GM18861 (cell line): ENCODE results near the gene DNAJC22.
A peak's percentile ranks its signal among the peaks of the same experiment; 100 is the strongest.

Experiments
- ATAC-seq: cut with Tn5 transposase; IDR thresholded peaks from one replicate; pipeline ENCODE4 v1.9.1; 2021; ENCODE audit not compliant: unreplicated experiment

The DNAJC22 gene

GRCh38 chr12:49342914-49343731 lies 3.6 kb upstream of the DNAJC22 start:
- ATAC-seq = no peak

GRCh38 chr12:49344486-49345050 lies 2.1 kb upstream of the DNAJC22 start:
- ATAC-seq = no peak

GRCh38 chr12:49345051-49345824 lies 1.4 kb upstream of the DNAJC22 start:
- ATAC-seq = no peak

- no peak for ATAC-seq
Observed at GRCh38 chr12:49345825-49346658, 646 bp upstream of the DNAJC22 start.

- ATAC-seq = no peak
Observed at GRCh38 chr12:49347311-49348193, 864 bp downstream of the DNAJC22 start.

GRCh38 chr12:49348781-49349180 lies 2.1 kb downstream of the DNAJC22 start:
- ATAC-seq = no peak

GRCh38 chr12:49349266-49349665 lies 2.6 kb downstream of the DNAJC22 start:
- ATAC-seq = no peak

- no peak for ATAC-seq
Observed at GRCh38 chr12:49352351-49352750, 5.7 kb downstream of the DNAJC22 start.

- ATAC-seq = no peak
Observed at GRCh38 chr12:49355913-49356312, 9.2 kb downstream of the DNAJC22 start.

- ATAC-seq = no peak
Observed at GRCh38 chr12:49357103-49357678, 10.5 kb downstream of the DNAJC22 start.

GRCh38 chr12:49358483-49359141 lies 11.9 kb downstream of the DNAJC22 start:
- no peak for ATAC-seq

- no peak for ATAC-seq
Observed at GRCh38 chr12:49359671-49360070, 13.0 kb downstream of the DNAJC22 start.

GRCh38 chr12:49362077-49362476 lies 15.4 kb downstream of the DNAJC22 start:
- no peak for ATAC-seq

- no peak for ATAC-seq
Observed at GRCh38 chr12:49364989-49365388, 18.3 kb downstream of the DNAJC22 start.

GRCh38 chr12:49365542-49365941 lies 18.9 kb downstream of the DNAJC22 start:
- no peak for ATAC-seq

- no peak for ATAC-seq
Observed at GRCh38 chr12:49366096-49366651, 19.5 kb downstream of the DNAJC22 start.

- peak; percentile 51 for ATAC-seq
Observed at GRCh38 chr12:49366652-49367380, 20.1 kb downstream of the DNAJC22 start.
